HL-60/S4 (cell line): Measurements from ENCODE around the gene NOD2.

Experiments used
- in situ Hi-C: fragments of 300-500 bp; cut with MboI; formaldehyde crosslinking; loops from 2 replicates; pipeline ENCODE4 v1.14.3; 2022; ENCODE audit warnings: low sequenced_read_pairs

NOD2 gene

DNA sequence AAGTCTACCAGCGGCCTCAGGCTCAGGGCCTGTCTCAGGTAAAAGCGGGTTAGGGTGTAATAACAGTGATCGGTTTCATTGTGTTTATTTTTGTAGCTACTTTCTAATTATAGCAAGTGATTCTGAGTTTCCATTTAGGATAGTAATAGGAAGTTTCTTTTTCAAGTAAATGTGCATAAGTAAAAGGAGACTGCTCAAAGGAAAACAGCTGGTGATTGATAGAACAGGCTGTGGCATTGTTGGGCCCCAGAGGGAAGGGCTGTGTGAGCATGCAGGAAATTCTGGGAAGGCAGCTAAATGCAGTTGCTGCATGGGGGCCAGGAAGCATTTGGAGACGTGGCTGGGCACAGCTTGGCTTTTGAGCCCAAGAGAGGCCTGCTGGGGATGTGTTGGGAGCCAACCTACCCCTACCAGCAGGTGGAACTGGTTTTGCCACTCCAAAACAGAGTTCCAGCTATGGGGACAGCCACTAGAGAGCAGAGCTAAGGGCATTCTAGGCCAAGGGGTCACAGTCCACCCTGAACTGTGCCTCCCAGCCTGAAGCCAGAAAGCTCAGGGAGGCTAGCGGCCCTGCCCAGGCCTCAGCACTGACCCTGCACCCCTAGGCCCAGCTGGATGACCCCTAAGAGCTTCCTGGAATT, 24.9 kb upstream of the NOD2 start:
- in situ Hi-C loops = loop anchor here (10.0 to 25.0 kb wide), 2 partner anchors 281 to 454 kb away; no protein-coding TSS in a partner anchor

DNA sequence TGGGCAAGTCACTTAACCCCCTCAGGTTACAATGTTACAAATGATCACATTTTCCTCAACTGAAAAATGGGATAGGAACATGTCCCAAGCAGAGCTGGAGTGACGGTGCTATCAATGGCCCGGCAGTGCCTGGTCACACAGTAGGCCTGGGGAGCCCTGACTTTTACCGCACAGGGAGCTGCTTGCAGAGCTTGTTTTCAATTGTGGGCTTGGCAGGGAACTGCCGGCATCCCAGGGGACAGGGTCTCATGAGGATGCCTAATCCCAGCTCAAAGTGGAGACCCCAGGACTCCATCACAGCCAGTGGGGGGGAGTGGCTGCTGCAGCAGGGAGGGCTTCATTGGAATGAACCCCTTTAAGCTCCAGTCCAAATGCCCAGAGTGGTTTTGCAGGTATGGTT, 23.7 kb upstream of the NOD2 start:
- in situ Hi-C loops = loop anchor here (10.0 to 25.0 kb wide), 3 partner anchors 135 to 455 kb away; no protein-coding TSS in a partner anchor

DNA sequence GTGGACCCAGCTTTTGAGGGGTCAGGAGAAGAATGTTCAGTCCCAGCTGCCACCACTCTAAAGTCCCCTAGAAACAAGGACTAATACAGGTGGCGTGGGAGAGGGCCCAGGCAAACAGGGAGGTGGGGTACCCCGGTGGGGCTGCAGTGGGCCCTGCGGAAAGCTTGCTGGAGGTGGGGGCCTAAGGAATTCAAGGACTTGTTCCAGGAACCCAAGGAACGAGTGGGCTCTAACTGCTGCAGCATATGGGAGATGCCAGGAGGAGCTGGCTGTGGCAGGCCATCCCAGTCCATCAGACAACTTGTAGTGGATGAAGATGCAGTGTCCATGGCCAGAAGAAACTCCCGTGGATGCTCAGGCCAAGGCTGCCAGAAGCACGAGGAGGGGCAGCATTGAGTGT, 22.9 kb upstream of the NOD2 start:
- in situ Hi-C loops = loop anchor here (10.0 to 25.0 kb wide), 2 partner anchors 134 to 283 kb away; no protein-coding TSS in a partner anchor

DNA sequence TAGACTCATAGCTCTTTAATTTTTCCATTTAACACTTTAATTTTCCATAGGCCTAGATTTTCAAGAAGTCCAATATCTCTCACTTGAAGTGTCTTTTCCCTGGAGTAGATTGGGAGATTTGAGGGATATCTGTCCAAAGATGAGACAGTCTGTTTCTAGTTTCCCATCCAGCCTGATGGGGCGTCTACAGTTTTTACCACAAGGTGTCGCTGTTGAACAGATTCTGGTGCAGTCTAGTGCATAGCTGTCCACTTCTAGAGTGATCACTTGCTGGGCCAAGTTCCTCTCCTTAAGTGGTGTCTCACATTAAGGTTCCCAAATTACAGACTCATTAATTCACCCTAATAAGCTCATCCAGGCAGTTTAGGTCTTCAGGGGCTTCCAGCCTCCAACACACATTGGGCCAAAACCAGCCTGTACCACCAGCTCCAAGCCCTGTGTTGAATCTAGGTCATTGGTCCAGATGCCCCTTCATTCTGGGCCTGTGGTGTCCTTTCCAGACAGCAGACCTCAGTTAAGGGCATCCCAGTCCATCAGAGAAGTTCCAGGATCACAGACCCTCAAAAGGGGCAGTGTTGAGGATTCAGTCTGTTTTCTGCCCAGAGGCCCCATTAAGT, 21.7 kb upstream of the NOD2 start:
- in situ Hi-C loops = loop anchor here (10.0 to 25.0 kb wide), 2 partner anchors 133 to 284 kb away; no protein-coding TSS in a partner anchor

DNA sequence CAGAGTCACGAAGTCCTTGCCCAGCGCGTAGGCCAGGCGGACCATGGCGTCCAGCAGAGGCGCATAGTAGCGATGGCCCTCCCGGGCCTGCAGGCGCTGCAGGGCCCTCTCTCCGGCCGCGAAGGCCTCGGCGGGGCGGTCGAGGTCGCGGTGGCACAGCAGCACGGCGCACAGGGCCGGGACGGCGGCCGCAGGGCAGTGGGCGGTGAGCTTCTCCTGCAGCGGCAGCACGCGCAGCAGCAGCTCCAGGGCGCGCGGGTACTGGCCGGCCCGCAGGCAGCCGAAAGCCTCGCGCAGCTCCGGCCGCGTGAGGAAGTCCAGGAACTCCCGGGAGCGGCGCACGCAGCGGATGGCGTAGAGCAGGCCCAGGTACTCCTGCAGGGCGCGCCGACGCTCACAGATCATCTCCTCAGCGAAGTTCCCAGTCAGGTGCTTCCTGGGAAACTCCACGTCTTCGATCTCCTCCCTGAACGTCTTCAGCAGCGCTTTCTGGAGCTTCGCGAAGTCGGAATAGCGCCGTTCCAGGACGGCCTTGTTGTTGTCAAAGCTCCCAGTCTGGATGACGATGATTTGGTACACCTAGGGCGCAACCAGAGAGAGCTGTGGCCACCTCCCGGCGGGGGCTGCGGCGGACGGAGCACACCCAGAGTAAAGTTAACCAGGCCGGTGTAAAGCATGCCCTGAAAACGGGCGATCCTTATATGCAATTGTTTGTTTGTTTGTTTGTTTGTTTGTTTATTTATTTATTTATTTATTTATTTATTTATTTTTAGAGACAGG, 19.7 kb upstream of the NOD2 start:
- in situ Hi-C loops = loop anchor here (10.0 to 25.0 kb wide), 2 partner anchors 131 to 286 kb away; no protein-coding TSS in a partner anchor

DNA sequence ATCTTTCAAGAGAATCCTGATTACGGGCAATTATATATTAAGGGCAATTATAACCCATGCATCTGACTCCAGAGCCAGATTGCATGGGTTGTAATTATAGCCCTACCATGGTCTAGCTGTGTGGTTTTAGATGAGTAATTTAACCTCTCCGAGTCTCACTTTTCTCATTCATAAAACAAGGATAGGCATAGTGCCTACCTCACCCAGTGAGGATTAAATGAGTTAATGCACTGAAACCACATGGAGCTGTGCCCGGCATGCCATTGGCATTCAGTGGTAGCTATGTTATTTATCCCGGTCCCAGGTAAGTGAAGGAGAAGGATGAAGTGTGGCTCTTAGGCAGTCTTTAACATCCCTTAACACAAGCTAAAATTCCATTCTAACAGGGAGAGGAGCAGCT, 18.6 kb upstream of the NOD2 start:
- in situ Hi-C loops = loop anchor here (10.0 to 25.0 kb wide), 2 partner anchors 130 to 288 kb away; no protein-coding TSS in a partner anchor

DNA sequence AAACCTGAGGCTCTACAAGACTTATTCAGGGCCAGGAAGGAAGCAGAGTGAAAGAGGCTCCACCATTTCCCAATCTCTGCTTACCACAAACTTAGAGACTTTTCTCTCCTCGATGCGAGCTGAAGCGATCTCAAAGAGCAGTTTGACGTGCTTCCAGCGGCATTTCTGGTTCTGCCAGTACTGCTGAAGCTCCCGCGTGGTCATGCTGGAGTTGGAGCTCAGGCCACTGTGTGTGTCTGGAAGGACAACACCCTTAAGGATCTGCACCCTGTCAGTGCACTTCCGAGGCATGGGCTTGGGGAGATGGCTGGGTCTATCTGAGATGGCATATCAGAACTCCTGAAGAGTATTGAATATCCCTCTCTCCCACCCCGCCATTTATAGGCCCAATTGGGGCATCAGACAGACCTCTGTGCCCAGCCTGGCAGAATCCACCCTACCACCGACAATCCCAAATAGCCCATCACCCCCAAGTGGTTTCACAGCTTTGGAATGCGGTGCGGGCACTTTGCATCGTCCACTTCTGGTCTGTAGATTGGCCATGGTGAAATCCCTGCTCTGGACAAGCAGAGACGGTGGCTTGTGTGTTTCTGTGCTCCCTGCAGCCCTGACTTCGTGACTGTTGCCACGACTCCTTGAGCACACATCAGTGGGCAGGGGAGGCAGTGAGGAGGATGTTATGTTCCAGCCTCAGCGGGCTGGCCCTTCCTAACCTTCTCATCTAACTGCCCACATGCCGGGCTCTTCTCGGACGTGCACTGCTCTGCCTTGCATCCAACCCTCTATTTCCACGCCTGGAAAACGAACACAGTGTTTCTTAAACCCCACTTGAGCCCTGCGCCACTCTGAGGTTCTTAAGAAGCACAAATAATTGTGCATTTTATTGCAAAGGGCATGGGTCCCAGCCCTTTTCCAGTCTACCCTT, 17.5 kb upstream of the NOD2 start:
- in situ Hi-C loops = loop anchor here (10.0 kb wide), 1 partner anchor 129 kb away; no protein-coding TSS in a partner anchor

DNA sequence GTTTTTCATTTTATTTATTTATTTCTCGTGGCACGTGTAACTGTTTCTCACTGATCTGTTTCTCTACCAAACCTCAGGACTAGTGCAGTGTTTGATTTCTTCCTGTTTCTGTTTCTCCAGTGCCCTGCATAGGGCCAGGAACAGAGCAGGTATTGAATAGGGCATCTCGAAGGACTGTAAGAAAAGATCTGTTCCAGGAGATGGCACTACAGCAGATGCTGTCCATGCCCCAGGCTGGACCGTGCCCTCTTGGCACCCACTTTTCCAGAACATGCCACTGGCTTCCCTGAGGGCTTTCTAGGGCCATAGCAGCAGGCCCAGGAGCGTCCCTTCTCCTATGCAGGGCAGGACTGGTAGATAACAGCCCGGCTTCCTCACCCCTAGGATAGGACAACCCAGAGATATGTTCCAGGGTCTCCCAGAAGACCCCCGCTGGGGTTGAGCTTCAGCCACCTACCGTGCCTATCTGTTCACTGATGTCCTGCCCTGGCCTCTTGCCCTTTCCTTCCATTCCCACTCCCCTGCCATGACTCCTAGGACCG, 16.7 kb upstream of the NOD2 start:
- in situ Hi-C loops = loop anchor here (10.0 kb wide), 1 partner anchor 128 kb away; no protein-coding TSS in a partner anchor

DNA sequence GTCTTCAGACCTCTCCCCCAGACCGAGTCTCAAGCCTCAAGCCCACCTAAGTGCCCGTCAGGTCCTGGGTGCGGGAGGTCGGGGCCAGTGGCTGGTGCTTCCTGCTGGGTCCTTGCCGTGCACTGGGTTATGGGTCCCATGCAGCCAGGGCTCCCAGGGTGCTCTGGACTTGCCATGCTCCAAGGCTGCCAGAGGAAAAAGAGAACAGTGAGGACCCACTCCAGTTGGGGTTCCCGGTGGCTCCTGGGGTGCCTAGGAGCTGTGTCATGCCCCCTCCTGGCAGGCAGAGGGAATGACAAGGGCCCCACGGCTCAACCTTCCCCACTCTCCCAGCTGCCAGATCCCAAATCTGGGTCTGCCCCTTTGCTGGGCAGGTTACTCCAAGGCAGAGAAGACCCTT, 16.1 kb upstream of the NOD2 start:
- in situ Hi-C loops = loop anchor here (10.0 kb wide), 1 partner anchor 127 kb away; no protein-coding TSS in a partner anchor

DNA sequence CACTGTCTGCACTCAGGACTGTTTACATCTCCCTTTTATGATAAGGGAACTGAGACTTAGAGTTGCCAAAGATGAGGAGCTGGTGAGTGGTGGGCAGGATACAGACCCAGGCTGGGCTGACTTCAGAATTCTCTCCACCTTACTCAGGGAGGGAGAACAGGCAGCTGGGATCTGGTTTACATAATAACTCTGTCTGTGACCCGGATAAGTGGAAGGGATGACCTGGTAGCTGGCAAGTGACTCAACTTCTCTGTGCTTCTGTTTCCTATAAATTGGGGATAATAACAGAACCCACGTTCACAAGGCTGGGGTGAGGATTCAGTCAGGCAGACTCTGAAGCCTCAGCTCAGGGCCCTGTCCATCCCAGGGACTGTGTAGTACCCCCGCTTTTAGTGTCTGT, 14.9 kb upstream of the NOD2 start:
- in situ Hi-C loops = loop anchor here (10.0 kb wide), 1 partner anchor 126 kb away; no protein-coding TSS in a partner anchor

DNA sequence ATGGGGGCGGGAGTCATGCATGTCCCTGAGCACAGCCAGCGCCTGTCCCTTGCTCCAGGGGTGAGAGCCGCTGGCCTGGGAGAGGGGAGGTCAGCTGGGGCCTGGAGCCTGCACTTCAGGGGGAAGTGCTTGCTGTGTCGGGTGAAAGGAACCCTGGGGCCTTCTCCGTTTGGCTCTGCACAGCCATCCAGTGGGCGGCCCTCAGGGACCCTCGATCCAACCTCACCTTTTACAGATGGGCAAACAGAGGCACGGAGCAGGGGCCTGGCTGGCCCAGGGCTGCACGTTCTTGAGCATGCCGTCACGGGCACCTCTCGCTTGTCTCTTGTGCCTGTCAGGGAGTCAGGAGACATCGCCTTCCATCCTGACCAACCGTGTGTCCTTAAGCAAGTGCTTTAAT, 14.1 kb upstream of the NOD2 start:
- in situ Hi-C loops = loop anchor here (10.0 kb wide), 1 partner anchor 126 kb away; no protein-coding TSS in a partner anchor

DNA sequence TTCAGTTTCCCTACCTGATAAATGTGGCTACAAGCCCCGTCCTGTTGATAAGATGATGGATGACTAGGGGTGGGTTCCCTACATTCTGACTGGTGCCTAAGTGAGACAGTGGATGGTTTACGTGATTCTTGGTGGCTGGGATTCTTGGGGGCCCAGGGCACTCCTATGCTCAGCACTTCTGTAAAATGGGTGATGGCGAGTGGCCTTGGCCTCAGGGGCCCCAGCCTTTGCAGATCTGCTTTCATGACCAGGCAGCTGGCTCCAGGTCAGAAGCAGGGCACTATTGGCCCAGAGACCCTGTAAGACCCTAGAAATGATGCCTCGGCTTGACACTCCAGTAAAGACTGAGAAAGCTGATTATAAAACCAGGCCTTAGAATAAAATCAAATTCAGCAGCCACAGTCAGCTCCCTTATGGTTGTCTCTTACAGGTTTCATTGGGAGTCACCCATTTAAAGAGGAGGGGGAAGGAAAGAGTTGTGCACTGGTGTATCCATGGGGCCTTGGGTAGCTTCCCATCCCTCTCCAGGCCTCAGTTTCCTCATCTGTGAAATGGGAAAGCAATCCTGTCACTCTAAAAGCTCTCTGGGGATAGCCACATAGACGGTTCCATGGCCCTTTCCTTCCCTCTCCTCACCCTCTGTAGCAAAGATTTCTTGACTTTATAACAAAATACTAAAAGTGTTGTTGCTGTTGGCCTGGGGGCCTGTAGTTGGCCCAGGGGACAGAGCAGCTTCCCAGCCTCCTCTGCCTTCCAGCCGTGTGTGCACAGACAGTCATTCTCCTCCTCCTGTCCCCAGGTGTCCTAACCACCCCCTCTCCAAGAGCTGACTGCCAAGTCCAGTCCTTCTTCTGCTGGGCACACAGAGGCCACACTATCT, 13.5 kb upstream of the NOD2 start:
- in situ Hi-C loops = loop anchor here (10.0 kb wide), 1 partner anchor 125 kb away; no protein-coding TSS in a partner anchor

DNA sequence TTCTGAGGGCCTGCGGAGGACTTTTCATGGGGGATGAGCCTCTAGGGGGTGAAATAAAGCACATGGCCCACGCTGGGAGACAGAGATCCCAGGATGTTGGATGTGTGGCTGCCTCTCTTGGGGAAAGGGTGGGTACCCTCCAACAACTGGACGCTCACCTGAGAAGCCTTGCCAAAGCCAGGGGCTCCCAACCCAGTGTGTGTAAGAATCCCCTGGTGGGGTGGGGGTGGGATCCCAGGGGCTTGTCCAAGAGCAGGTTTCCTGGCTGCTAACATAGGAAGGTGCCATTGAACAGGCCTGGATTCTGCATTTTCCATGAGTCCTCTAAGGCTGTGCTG, 12.9 kb upstream of the NOD2 start:
- in situ Hi-C loops = no loop called here

DNA sequence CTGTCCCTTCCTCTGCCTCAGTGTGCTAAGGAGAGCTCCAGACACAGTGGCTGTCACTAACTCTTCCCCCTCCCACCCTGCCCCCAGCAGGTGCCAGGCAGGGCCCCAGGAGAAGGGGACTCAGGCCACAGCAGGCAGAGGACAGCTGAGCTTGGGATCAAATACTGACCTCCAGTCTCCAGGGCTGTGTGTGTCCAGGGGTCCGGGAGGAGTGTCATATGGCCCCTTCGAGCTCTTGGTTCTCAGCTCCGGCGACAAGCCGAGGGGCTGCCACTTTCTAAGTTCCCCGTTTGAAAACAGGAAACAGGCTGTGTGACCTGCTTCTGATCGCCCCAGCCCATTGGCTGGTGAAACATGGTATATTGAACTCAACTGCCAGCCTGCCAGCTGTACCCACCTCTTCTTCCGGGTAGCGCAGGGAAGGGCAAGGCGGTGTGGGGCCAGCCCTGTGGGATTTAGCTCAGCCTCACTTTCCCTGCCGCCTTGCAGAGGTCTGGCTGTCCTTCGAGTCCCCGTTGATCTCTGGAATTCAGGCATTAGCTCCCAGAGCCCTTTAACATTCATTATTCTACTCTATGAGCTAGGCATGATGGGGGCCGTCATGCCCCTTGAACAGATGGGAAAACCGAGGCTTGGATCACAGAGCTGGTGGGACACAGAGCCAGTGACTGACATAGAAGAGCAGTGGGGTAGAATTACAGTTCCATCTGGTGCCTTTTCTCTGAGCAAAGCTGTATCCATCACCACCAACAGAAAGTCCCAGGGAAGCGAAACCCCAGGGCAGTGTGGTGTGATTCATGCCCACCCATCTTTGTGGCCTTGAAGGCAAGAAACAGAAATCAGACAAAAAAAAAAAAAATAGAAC, 12.2 kb upstream of the NOD2 start, which contains the start of gene SNX20:
TSS of gene SNX20 (minus strand) at position 292 of the 865 bp plus-strand sequence. CDS start 3,786 bp downstream, outside the sequence.
- in situ Hi-C loops = no loop called here

DNA sequence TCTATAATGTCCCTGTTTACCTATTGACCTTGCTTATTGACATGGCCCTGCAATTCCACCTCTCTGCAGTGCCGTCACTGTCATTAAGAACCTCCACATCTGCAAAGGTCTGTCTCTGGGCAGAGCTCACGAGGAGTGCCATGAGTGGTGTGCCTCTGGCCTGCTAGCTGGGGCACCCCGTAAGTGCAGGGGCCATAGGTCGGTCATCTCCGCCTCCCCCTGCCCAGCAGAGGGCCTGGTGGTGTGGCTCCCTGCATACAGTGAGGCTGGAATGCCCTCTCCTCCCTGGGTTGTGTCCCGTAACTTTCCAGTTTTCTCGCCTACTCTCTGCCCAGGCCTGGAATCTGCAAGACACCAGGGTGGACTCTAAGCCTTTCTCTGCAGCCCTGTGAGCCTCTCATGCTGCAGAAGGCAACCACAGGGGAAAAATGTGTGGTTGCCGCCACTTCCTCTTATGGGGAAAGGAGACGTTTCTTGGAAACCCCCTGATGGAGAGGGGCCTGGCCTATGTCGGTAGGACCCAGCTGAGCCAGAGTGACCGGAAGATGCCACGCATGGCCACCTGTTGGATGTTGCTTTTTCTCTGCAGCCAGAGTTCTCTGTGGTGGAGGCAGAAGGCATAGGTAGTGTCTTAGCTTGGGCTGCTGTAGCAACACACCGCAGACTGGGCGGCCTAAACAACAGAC, 9.6 kb upstream of the NOD2 start:
- in situ Hi-C loops = no loop called here

DNA sequence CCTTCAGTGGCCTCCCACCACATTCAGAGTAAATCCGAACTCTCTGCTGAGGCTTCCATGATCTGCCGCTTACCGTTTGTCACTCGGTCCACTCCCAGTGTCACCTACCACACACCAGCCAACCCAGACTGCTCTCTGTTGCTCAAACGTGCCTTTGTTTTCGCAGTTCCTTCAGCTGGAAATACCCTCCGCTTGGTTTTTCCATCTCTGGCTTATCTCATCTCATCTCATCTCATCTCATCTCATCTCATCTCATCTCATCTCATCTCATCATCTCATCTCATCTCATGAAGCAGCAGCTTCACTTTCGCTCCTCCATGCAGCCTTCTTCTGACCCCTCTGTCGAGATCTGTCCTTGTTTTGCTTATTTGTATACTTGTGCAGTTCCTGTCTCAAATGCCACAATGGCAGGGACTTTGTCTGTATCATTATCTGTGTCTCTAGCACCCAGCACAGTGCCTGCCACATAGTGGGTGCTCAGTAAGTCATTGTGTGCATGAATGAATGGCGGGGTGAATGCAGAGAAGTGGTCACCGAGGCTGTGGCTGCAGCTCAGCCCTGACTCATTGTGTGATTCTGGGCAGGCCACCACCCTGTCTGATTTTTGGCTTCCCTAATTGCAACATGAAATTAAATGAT, 8.5 kb upstream of the NOD2 start:
- in situ Hi-C loops = no loop called here
